Tibial artery (tissue), 4 donors: Measurements from ENCODE around the gene IGSF21.

Source experiments
- DNase-seq, 2 donors: peaks; one replicate each; pipeline ENCODE4 v3.0.0-alpha.2; 2019
- H3K27ac ChIP-seq, 2 donors: fragments of 200-600 bp; sonication (generic) in 1 of 2; 1 replicate in 1 of 2; 2 replicates in 1 of 2; pipeline ENCODE4 v1.5.1; 2018 to 2019; ENCODE audit warnings: mild to moderate bottlenecking in 1 of 2
- H3K27me3 ChIP-seq, 2 donors: fragments of 200-600 bp; sonication (generic) in 1 of 2; one replicate each; pipeline versions ENCODE4 v1.5.1 to v1.6.0; 2016 to 2019
- H3K36me3 ChIP-seq, 3 donors: fragments of 200-600 bp; sonication (generic) in 2 of 3; one replicate each; pipeline ENCODE4 v1.5.1; 2016 to 2019; ENCODE audit warnings: mild to moderate bottlenecking in 2 of 3
- H3K4me1 ChIP-seq, 4 donors: fragments of 200-600 bp; sonication (generic) in 2 of 4; 1 replicate in 3 of 4; 2 replicates in 1 of 4; pipeline ENCODE4 v1.5.1; 2016 to 2019
- H3K4me3 ChIP-seq, 2 donors: fragments of 200-600 bp; sonication (generic) in 1 of 2; 1 replicate in 1 of 2; 2 replicates in 1 of 2; pipeline ENCODE4 v1.5.1; 2018 to 2019; ENCODE audit warnings: mild to moderate bottlenecking in 2 of 2
- H3K9me3 ChIP-seq, 3 donors: fragments of 200-600 bp; sonication (generic) in 1 of 3; one replicate each; pipeline ENCODE4 v1.5.1; 2016 to 2019
- CTCF ChIP-seq, 2 experiments: fragments of 200-600 bp in 1 of 2; fragments of 450-650 bp in 1 of 2; IDR thresholded peaks; one replicate each; pipeline ENCODE4 v1.5.1; 2017 to 2019; ENCODE audit warnings: antibody characterized with exemption in 2 of 2, mild to moderate bottlenecking in 1 of 2, moderate library complexity in 1 of 2
- intact Hi-C: fragments of 100-400 bp; cut with DNase I; formaldehyde crosslinking; loops from one replicate; pipeline ENCODE4 v1.15.0; 2023; ENCODE audit warnings: low total_unique reads

IGSF21 gene

GRCh38 chr1:18119771-18120377 lies 12.3 kb downstream of the IGSF21 start:
- peaks cover 0 to 73% of the 10 kb centered on the region in 2 donors for H3K27me3 ChIP-seq

GRCh38 chr1:18120638-18121037 lies 13.0 kb downstream of the IGSF21 start:
- TF ChIP-seq CTCF (IDR thresholded peaks at IDR 0.05): no peak
- no peaks in the 10 kb centered on the region for H3K9me3 ChIP-seq
- no peak overlapping the region for H3K27ac ChIP-seq
- peaks cover 0 to 72% of the 10 kb centered on the region in 2 donors for H3K27me3 ChIP-seq
- DNase-seq: no peak
- H3K4me3 ChIP-seq: no peak overlapping the region
- H3K36me3 ChIP-seq: no peaks in the 10 kb centered on the region
- intact Hi-C loops: no loop called here
- no peaks in the 10 kb centered on the region for H3K4me1 ChIP-seq

More at GRCh38 chr1:18119771-18120377, 12.3 kb downstream of the IGSF21 start:
- Histone ChIP-seq H3K36me3 (no peaks in the 10 kb centered on the region), H3K4me1 (no peaks in the 10 kb centered on the region), H3K4me3 (no peak overlapping the region), H3K27ac (no peak overlapping the region), H3K9me3 (no peaks in the 10 kb centered on the region)
- TF ChIP-seq CTCF (IDR thresholded peaks at IDR 0.05): no peak
- intact Hi-C loops: no loop called here
- no peak for DNase-seq

GRCh38 chr1:18121072-18121820 lies 13.6 kb downstream of the IGSF21 start:
- no peak for DNase-seq
- Histone ChIP-seq H3K4me1 (no peaks in the 10 kb centered on the region), H3K27ac (no peak overlapping the region), H3K9me3 (no peaks in the 10 kb centered on the region), H3K36me3 (no peaks in the 10 kb centered on the region), H3K27me3 (peaks cover 0 to 73% of the 10 kb centered on the region in 2 donors), H3K4me3 (no peak overlapping the region)
- intact Hi-C loops: no loop called here
- TF ChIP-seq CTCF (IDR thresholded peaks at IDR 0.05): no peak

- intact Hi-C loops: no loop called here
- H3K4me3 ChIP-seq: no peak overlapping the region
- H3K27me3 ChIP-seq: peaks cover 0 to 71% of the 10 kb centered on the region in 2 donors
- no peak for TF ChIP-seq CTCF (IDR thresholded peaks at IDR 0.05)
- no peak overlapping the region for H3K27ac ChIP-seq
- H3K9me3 ChIP-seq: no peaks in the 10 kb centered on the region
- no peak for DNase-seq
- H3K36me3 ChIP-seq: no peaks in the 10 kb centered on the region
- H3K4me1 ChIP-seq: no peaks in the 10 kb centered on the region
Measured at GRCh38 chr1:18123467-18123992, 15.9 kb downstream of the IGSF21 start.

- Histone ChIP-seq H3K4me1 (no peaks in the 10 kb centered on the region), H3K9me3 (no peaks in the 10 kb centered on the region), H3K27ac (no peak overlapping the region), H3K27me3 (peaks cover 0 to 78% of the 10 kb centered on the region in 2 donors), H3K4me3 (no peak overlapping the region), H3K36me3 (no peaks in the 10 kb centered on the region)
- no peak for DNase-seq
- intact Hi-C loops: no loop called here
- no peak for TF ChIP-seq CTCF (IDR thresholded peaks at IDR 0.05)
Measured at GRCh38 chr1:18124977-18125376, 17.4 kb downstream of the IGSF21 start.
